H1 (cell line): Measurements from ENCODE around the gene PRR23C. TPM values are rescaled to one million over a fixed set of nuclear protein-coding genes. Genes with fewer than 3 reads are reported as not detected.

ENCODE experiments used
- CTCF ChIA-PET: fragments of 300-600 bp; sonication (Branson Sonifier 250); formaldehyde crosslinking; loops from one replicate; lab custom pipeline; 2021; ENCODE audit not compliant: partially characterized antibody; lab: Charles Lee
- POLR2A ChIA-PET: fragments of 300-600 bp; sonication (Branson Sonifier 250); formaldehyde crosslinking; loops from one replicate; lab custom pipeline; 2021; ENCODE audit warnings: inconsistent platforms; ENCODE audit not compliant: partially characterized antibody; lab: Charles Lee
- DNase-seq, 2 experiments: peaks; one replicate each; pipeline versions ENCODE4 v3.0.0 to v3.0.0-alpha.2; 2010 to 2022; ENCODE audit warnings: low spot score in 2 of 2, low read depth in 1 of 2, mixed read lengths in 1 of 2
- FAIRE-seq: peaks from 2 replicates; lab custom pipeline; 2011; peaks lifted over from hg19 to GRCh38; lab: Jason Lieb, UNC
- H2AFZ ChIP-seq: 2 replicates; pipeline ENCODE4 v1.8.1; 2012; ENCODE audit warnings: low read length, inconsistent platforms
- H2AK5ac ChIP-seq: 2 replicates; pipeline ENCODE4 v1.6.1; 2013; ENCODE audit warnings: low read depth, low read length
- H2BK120ac ChIP-seq: replicated peaks from 2 replicates; pipeline ENCODE3; 2013; ENCODE audit warnings: low read depth, low read length, inconsistent platforms
- H2BK12ac ChIP-seq: 2 replicates; pipeline ENCODE4 v1.6.1; 2013; ENCODE audit warnings: low read depth, low read length
- H2BK15ac ChIP-seq: 2 replicates; pipeline ENCODE4 v1.6.1; 2013; ENCODE audit warnings: low read length
- H2BK20ac ChIP-seq: 2 replicates; pipeline ENCODE4 v1.6.1; 2013; ENCODE audit warnings: low read length
- H2BK5ac ChIP-seq: 2 replicates; pipeline ENCODE4 v1.6.1; 2013; ENCODE audit warnings: low read depth, low read length
- H3K14ac ChIP-seq: 2 replicates; pipeline ENCODE4 v1.6.1; 2013; ENCODE audit warnings: inconsistent platforms; ENCODE audit not compliant: insufficient read length
- H3K18ac ChIP-seq: 2 replicates; pipeline ENCODE4 v1.6.1; 2013; ENCODE audit warnings: low read length; ENCODE audit errors: extremely low read depth
- H3K23ac ChIP-seq: 2 replicates; pipeline ENCODE4 v1.6.1; 2013; ENCODE audit warnings: inconsistent platforms; ENCODE audit not compliant: insufficient read length
- H3K23me2 ChIP-seq: 2 replicates; pipeline ENCODE4 v1.6.1; 2013; ENCODE audit warnings: low read depth, low read length
- H3K27ac ChIP-seq: 2 replicates; pipeline ENCODE4 v1.6.1; 2011; ENCODE audit warnings: low read depth, low read length, inconsistent platforms
- H3K27me3 ChIP-seq, 4 experiments: replicated peaks in 1 of 4; 1 replicate in 1 of 4; 2 replicates in 3 of 4; pipeline versions ENCODE4 v1.6.1 to v1.8.1; 2011 to 2013; ENCODE audit warnings: low read length in 3 of 4, mild to moderate bottlenecking in 3 of 4, inconsistent platforms in 2 of 4, mixed read lengths in 2 of 4, moderate library complexity in 1 of 4; ENCODE audit not compliant: control insufficient read depth in 3 of 4, insufficient read depth in 3 of 4; ENCODE audit errors: extremely low read depth in 1 of 4
- H3K36me3 ChIP-seq, 4 experiments: 2 replicates each; pipeline versions ENCODE4 v1.6.1 to v1.8.1; 2011 to 2013; ENCODE audit warnings: mild to moderate bottlenecking in 4 of 4, low read length in 3 of 4, moderate library complexity in 2 of 4, control low read depth in 1 of 4, inconsistent platforms in 1 of 4; ENCODE audit not compliant: insufficient read depth in 4 of 4, control insufficient read depth in 2 of 4
- H3K4ac ChIP-seq: replicated peaks from 2 replicates; pipeline ENCODE3; 2013; ENCODE audit warnings: low read length, low read depth, mixed read lengths, inconsistent platforms; ENCODE audit not compliant: insufficient read length
- H3K4me1 ChIP-seq, 4 experiments: replicated peaks in 1 of 4; 1 replicate in 1 of 4; 2 replicates in 3 of 4; pipeline versions ENCODE4 v1.6.1 to v1.8.1; 2011 to 2013; ENCODE audit warnings: low read length in 3 of 4, inconsistent platforms in 2 of 4, mixed read lengths in 1 of 4; ENCODE audit not compliant: insufficient read depth in 4 of 4, control insufficient read depth in 3 of 4
- H3K4me2 ChIP-seq, 2 experiments: 2 replicates each; pipeline versions ENCODE4 v1.6.1 to v1.8.1; 2011 to 2013; ENCODE audit warnings: low read depth in 2 of 2, low read length in 2 of 2, control low read depth in 1 of 2, inconsistent platforms in 1 of 2, mild to moderate bottlenecking in 1 of 2; ENCODE audit not compliant: insufficient read depth in 1 of 2
- H3K4me3 ChIP-seq, 4 experiments: fragments of 200-600, 300-600 bp in 1 of 4; sonication (generic), shearing (Covaris generic), sonication (Bioruptor Twin) in 1 of 4; 2 replicates each; pipeline versions ENCODE4 v1.5.1 to v1.8.1; 2011 to 2016; ENCODE audit warnings: low read length in 4 of 4, low read depth in 3 of 4, control low read depth in 2 of 4, inconsistent platforms in 2 of 4, mild to moderate bottlenecking in 2 of 4, mixed read lengths in 1 of 4, moderate library complexity in 1 of 4; ENCODE audit not compliant: insufficient read depth in 2 of 4; ENCODE audit errors: extremely low read depth in 1 of 4
- H3K56ac ChIP-seq: replicated peaks from 2 replicates; pipeline ENCODE3; 2013; ENCODE audit warnings: low read depth, mild to moderate bottlenecking, mixed read lengths, low read length, inconsistent platforms; ENCODE audit not compliant: insufficient read length
- H3K79me1 ChIP-seq: 2 replicates; pipeline ENCODE4 v1.6.1; 2013; ENCODE audit warnings: low read depth, low read length, control low read depth
- H3K79me2 ChIP-seq, 2 experiments: 2 replicates each; pipeline versions ENCODE4 v1.6.1 to v1.8.1; 2012 to 2013; ENCODE audit warnings: low read length in 2 of 2, mild to moderate bottlenecking in 2 of 2, inconsistent platforms in 1 of 2; ENCODE audit not compliant: insufficient read depth in 2 of 2, control insufficient read depth in 1 of 2
- H3K9ac ChIP-seq, 4 experiments: replicated peaks in 1 of 4; 1 replicate in 1 of 4; 2 replicates in 3 of 4; pipeline versions ENCODE4 v1.6.1 to v1.8.1; 2011 to 2013; ENCODE audit warnings: low read depth in 3 of 4, low read length in 3 of 4, control low read depth in 2 of 4, mild to moderate bottlenecking in 2 of 4, moderate library complexity in 2 of 4, inconsistent platforms in 1 of 4; ENCODE audit errors: extremely low read depth in 1 of 4
- H3K9me3 ChIP-seq, 2 experiments: 2 replicates each; pipeline versions ENCODE4 v1.6.1 to v1.8.1; 2012 to 2013; ENCODE audit warnings: mild to moderate bottlenecking in 2 of 2, moderate library complexity in 2 of 2, control low read depth in 1 of 2, inconsistent platforms in 1 of 2, low read depth in 1 of 2, low read length in 1 of 2, mixed read lengths in 1 of 2; ENCODE audit not compliant: insufficient read depth in 2 of 2
- H4K20me1 ChIP-seq, 2 experiments: replicated peaks in 1 of 2; 2 replicates each; pipeline versions ENCODE3 to v1.8.1; 2011 to 2013; ENCODE audit warnings: inconsistent platforms in 2 of 2, low read length in 2 of 2, mild to moderate bottlenecking in 1 of 2; ENCODE audit not compliant: insufficient read depth in 2 of 2, control insufficient read depth in 1 of 2
- H4K5ac ChIP-seq: 2 replicates; pipeline ENCODE4 v1.6.1; 2013; ENCODE audit warnings: low read length, low read depth, mixed read lengths, inconsistent platforms; ENCODE audit not compliant: insufficient read length
- H4K8ac ChIP-seq: 2 replicates; pipeline ENCODE4 v1.8.0; 2013; ENCODE audit warnings: mild to moderate bottlenecking, moderate library complexity, low read length, inconsistent platforms; ENCODE audit not compliant: insufficient read depth; ENCODE audit errors: extremely low read depth
- H4K91ac ChIP-seq: replicated peaks from 2 replicates; pipeline ENCODE3; 2013; ENCODE audit warnings: low read length, mixed read lengths, inconsistent platforms; ENCODE audit not compliant: insufficient read length
- CEBPB ChIP-seq: IDR thresholded peaks from 2 replicates; pipeline ENCODE4 v1.6.1; 2012; ENCODE audit warnings: low read depth, low read length
- HDAC2 ChIP-seq, 2 experiments: fragments of 300-600 bp in 1 of 2; sonication (generic) in 1 of 2; IDR thresholded peaks; 2 replicates each; pipeline ENCODE4 v1.6.1; 2011 to 2012; ENCODE audit warnings: low read depth in 2 of 2, low read length in 2 of 2, mild to moderate bottlenecking in 2 of 2, moderate library complexity in 2 of 2, borderline replicate concordance in 1 of 2, inconsistent platforms in 1 of 2
- KDM4A ChIP-seq: IDR thresholded peaks from one replicate; pipeline ENCODE4 v1.7.1; 2012; ENCODE audit warnings: low read depth, mild to moderate bottlenecking, moderate library complexity, low read length, inconsistent platforms; ENCODE audit not compliant: severe bottlenecking
- NANOG ChIP-seq: IDR thresholded peaks from 2 replicates; pipeline ENCODE4 v1.6.1; 2011; ENCODE audit warnings: low read length, low read depth, mild to moderate bottlenecking, inconsistent platforms; ENCODE audit not compliant: insufficient read depth, poor library complexity, severe bottlenecking
- PHF8 ChIP-seq: fragments of 200-600 bp; sonication (generic); conservative IDR thresholded peaks from 2 replicates; pipeline ENCODE4 v1.7.1; 2012; ENCODE audit warnings: low read depth, mild to moderate bottlenecking, inconsistent platforms, low read length, moderate library complexity
- POU5F1 ChIP-seq: IDR thresholded peaks from 2 replicates; pipeline ENCODE4 v1.6.1; 2011; ENCODE audit warnings: low read depth, mild to moderate bottlenecking, low read length, moderate library complexity
- RAD21 ChIP-seq, 2 experiments: IDR thresholded peaks in 1 of 2; conservative IDR thresholded peaks in 1 of 2; 2 replicates each; pipeline ENCODE4 v1.6.1; 2011; ENCODE audit warnings: low read depth in 2 of 2, low read length in 2 of 2, improper control_type of control experiment in 1 of 2, inconsistent platforms in 1 of 2, mild to moderate bottlenecking in 1 of 2, moderate library complexity in 1 of 2
- SAP30 ChIP-seq: fragments of 300-600 bp; sonication (generic); IDR thresholded peaks from 2 replicates; pipeline ENCODE4 v1.7.1; 2012; ENCODE audit warnings: low read length, moderate library complexity, mild to moderate bottlenecking, inconsistent platforms; ENCODE audit not compliant: insufficient read depth, insufficient replicate concordance
- ZNF274 ChIP-seq: IDR thresholded peaks from 2 replicates; pipeline ENCODE4 v1.7.0; 2012; ENCODE audit warnings: low read length, borderline replicate concordance; ENCODE audit errors: extremely low read depth
- WGBS, 2 experiments: shearing (Covaris generic) in 1 of 2; methylation state at CpG; one replicate each; pipeline versions ENCODE4 v1.1.6 to v1.1.7; 2013 to 2015; ENCODE audit warnings: low lambda C conversion rate in 2 of 2, mixed read lengths in 2 of 2, inconsistent platforms in 1 of 2, low coverage in 1 of 2, missing lambda C conversion rate in 1 of 2; ENCODE audit not compliant: insufficient replicate concordance in 2 of 2, insufficient coverage in 1 of 2, insufficient read length in 1 of 2; ENCODE audit errors: extremely low coverage in 1 of 2, missing lambda C conversion rate in 1 of 2; 5-methylcytosine and 5-hydroxymethylcytosine counted together
- polyA plus RNA-seq, 7 experiments: library from polyadenylated mRNA; depleted of rRNA in 3 of 7; stranded (reverse) in 5 of 7; unstranded in 2 of 7; fragments of >200 nt in 5 of 7; fragments of 200-250 nt in 2 of 7; gene quantifications; 1 replicate in 5 of 7; 2 replicates in 1 of 7; 4 replicates in 1 of 7; pipeline versions ENCODE4 v1.2.1 to v1.2.3, GENCODE V29; 2011 to 2013; ENCODE audit warnings: missing spikeins in 2 of 7, mixed read lengths in 2 of 7
- total RNA-seq: library from RNA; stranded (reverse); fragmentation: NEBNext Ultra II Directional; extraction: Animal tissue kit (Norgen Biotek cat#: 25700); gene quantifications from 2 replicates; pipeline ENCODE4 v1.2.1, GENCODE V29; 2021
- TF ChIP-seq, protein P1 (sequence below): IDR thresholded peaks from 2 replicates; pipeline ENCODE4 v1.6.1; 2011; ENCODE audit warnings: low read depth, mild to moderate bottlenecking, low read length; ENCODE audit not compliant: insufficient read depth

PRR23C gene
- total and polyA plus RNA-seq, 2 of the 8 experiments (the other 6 are each of a cell fraction or from before 2014, with no cell fraction given) = not detected

DNA sequence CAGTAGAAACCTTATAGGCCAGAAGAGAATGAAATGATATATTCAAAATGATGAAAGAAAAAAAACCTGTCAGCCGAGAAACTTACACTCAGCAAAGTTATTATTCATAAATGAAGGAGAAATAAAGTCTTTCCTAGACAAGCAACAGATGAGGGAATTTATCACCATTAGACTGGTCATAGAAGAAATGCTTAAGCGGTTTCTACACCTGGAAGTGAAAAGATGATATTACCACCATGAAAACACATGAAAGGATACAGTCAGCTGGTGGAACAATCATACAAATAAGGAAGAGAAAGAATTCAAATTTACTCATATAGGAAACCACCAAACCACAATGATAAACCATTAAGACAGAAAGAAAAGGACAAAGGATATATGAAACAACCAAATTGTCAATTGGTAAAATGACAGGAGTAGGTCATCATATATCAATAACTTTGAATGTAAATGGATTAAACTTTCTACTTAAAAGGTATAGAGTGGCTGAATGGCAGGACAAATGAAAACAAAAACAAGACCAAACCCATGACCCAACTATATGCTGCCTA, 29.9 kb upstream of the PRR23C start:
- Histone ChIP-seq H3K4me2 (no peak overlapping the region), H2BK15ac (no peak overlapping the region), H3K23me2 (no peaks in the 10 kb centered on the region), H3K23ac (no peak overlapping the region), H2AK5ac (no peak overlapping the region), H2BK120ac (no peak overlapping the region), H3K36me3 (no peaks in the 10 kb centered on the region), H3K27me3 (no peaks in the 10 kb centered on the region), H3K27ac (no peak overlapping the region), H2BK20ac (no peak overlapping the region), H2AFZ (no peak overlapping the region), H3K4ac (no peak overlapping the region), H3K4me1 (no peaks in the 10 kb centered on the region), H3K14ac (no peak overlapping the region), H3K79me1 (no peaks in the 10 kb centered on the region), H3K18ac (no peak overlapping the region), H3K4me3 (no peak overlapping the region), H4K91ac (no peak overlapping the region), H3K9me3 (peaks cover 9 to 15% of the 10 kb centered on the region in 2 experiments; a peak in 2 of 4 replicates), H4K8ac (no peak overlapping the region), H2BK12ac (no peak overlapping the region), H4K5ac (no peak overlapping the region), H2BK5ac (no peak overlapping the region), H3K56ac (no peak overlapping the region), H3K79me2 (no peaks in the 10 kb centered on the region), H4K20me1 (no peaks in the 10 kb centered on the region), H3K9ac (no peak overlapping the region)
- ChIA-PET POLR2A (no interaction called here), CTCF (no interaction called here)
- 73% methylated on average over 2 of the region's 2 CpGs; no CpG with 5 or more reads in 1 of the 2 experiments for WGBS, 2 experiments
- no peak for FAIRE-seq
- no peak for DNase-seq
- no peak for TF ChIP-seq HDAC2 (IDR thresholded peaks at IDR 0.05; ENCODE audit: borderline replicate concordance in 1 of 2, low read depth in 2 of 2, low read length in 2 of 2)
- TF ChIP-seq, protein P1, sequence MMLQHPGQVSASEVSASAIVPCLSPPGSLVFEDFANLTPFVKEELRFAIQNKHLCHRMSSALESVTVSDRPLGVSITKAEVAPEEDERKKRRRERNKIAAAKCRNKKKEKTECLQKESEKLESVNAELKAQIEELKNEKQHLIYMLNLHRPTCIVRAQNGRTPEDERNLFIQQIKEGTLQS = no peak
- TF ChIP-seq ZNF274 = no peak
- TF ChIP-seq POU5F1 = no peak
- TF ChIP-seq SAP30 = no peak
- TF ChIP-seq KDM4A = no peak
- no peak for TF ChIP-seq RAD21 (IDR thresholded peaks at IDR 0.05 in 1 of 2, conservative IDR thresholded peaks at IDR 0.05 in 1 of 2; ENCODE audit: low read depth in 2 of 2, low read length in 2 of 2)
- no peak for TF ChIP-seq CEBPB
- no peak for TF ChIP-seq NANOG
- TF ChIP-seq PHF8 = no peak
